ENCODE data around the gene TMC3. TPM values are rescaled to one million over a fixed set of nuclear protein-coding genes. Genes with fewer than 3 reads are reported as not detected.

Gene TMC3
- total RNA-seq, 1 donor from 2014 or later: not detected

- H3K4me1 Mint-ChIP-seq (ENCODE audit: low read depth): peaks cover 2% of the 10 kb centered on the region
- no peaks in the 10 kb centered on the region for H3K36me3 Mint-ChIP-seq (ENCODE audit: low read depth)
- H3K27ac Mint-ChIP-seq: no peak overlapping the region
- DNase-seq (ENCODE audit: low spot score): no peak
- no peak overlapping the region for H3K4me3 Mint-ChIP-seq (ENCODE audit: low read depth)
- peaks cover 17% of the 10 kb centered on the region for H3K27me3 Mint-ChIP-seq (ENCODE audit: low read depth)
- intact Hi-C loops (cut with micrococcal nuclease): no loop called here
- H3K9me3 Mint-ChIP-seq: no peaks in the 10 kb centered on the region
Observed at GRCh38 chr15:81379269-81379668, 5.3 kb upstream of the TMC3 start.

- Mint-ChIP-seq H3K27ac (no peak overlapping the region), H3K4me1 (ENCODE audit: low read depth) (peaks cover 2% of the 10 kb centered on the region), H3K36me3 (ENCODE audit: low read depth) (no peaks in the 10 kb centered on the region), H3K27me3 (ENCODE audit: low read depth) (peaks cover 17% of the 10 kb centered on the region), H3K4me3 (ENCODE audit: low read depth) (no peak overlapping the region), H3K9me3 (no peaks in the 10 kb centered on the region)
- intact Hi-C loops (cut with micrococcal nuclease): no loop called here
- no peak for DNase-seq (ENCODE audit: low spot score)
Observed at GRCh38 chr15:81378443-81378842, 4.4 kb upstream of the TMC3 start.

DNA sequence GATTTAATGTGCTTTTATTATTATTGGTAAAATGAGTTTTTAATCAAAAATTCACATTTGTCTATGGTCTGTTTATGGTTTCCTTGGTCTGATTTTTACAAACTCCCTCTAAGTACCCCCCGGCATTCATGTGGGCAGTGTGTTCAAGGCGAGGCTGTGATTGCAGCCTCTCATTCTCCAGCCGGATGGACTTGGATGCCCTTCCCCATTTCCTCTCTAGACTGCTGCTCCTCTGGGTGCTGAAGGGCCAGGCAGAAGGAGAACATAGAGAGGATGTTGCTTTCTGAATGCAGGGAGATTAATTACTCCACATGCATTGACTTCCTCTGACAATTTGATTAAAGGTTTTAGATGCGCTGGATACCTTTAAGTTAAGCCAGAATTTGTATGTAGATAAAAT, 3.9 kb upstream of the TMC3 start:
- H3K9me3 Mint-ChIP-seq: no peaks in the 10 kb centered on the region
- intact Hi-C loops (cut with micrococcal nuclease): no loop called here
- no peak for DNase-seq (ENCODE audit: low spot score)
- no peak overlapping the region for H3K27ac Mint-ChIP-seq
- peaks cover 17% of the 10 kb centered on the region for H3K27me3 Mint-ChIP-seq (ENCODE audit: low read depth)
- peaks cover 2% of the 10 kb centered on the region for H3K4me1 Mint-ChIP-seq (ENCODE audit: low read depth)
- H3K36me3 Mint-ChIP-seq (ENCODE audit: low read depth): no peaks in the 10 kb centered on the region
- no peak overlapping the region for H3K4me3 Mint-ChIP-seq (ENCODE audit: low read depth)

DNA sequence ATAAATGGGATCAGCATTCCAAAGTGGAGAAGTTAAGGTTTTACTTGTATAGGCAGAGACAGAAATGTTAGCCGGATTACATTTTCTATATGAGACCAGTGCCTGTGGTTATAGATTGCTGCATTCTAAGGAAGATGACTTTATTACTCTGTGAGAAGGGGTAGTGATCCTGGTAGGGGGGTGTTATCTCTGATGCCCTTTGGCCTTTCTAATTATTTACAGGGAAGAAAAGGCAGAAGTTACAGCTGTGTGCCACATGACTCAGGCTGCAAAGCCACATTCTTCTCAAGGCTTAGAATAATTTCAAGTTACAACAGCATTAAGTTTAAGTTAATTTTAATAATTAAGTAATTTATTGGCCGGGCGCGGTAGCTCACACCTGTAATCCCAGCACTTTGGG, 2.2 kb upstream of the TMC3 start:
- no peak overlapping the region for H3K4me3 Mint-ChIP-seq (ENCODE audit: low read depth)
- H3K9me3 Mint-ChIP-seq: no peaks in the 10 kb centered on the region
- no peaks in the 10 kb centered on the region for H3K36me3 Mint-ChIP-seq (ENCODE audit: low read depth)
- no peak overlapping the region for H3K27ac Mint-ChIP-seq
- intact Hi-C loops (cut with micrococcal nuclease): no loop called here
- peaks cover 2% of the 10 kb centered on the region for H3K4me1 Mint-ChIP-seq (ENCODE audit: low read depth)
- peaks cover 17% of the 10 kb centered on the region for H3K27me3 Mint-ChIP-seq (ENCODE audit: low read depth)
- no peak for DNase-seq (ENCODE audit: low spot score)

- intact Hi-C loops (cut with micrococcal nuclease): no loop called here
- Mint-ChIP-seq H3K27ac (no peak overlapping the region), H3K4me1 (ENCODE audit: low read depth) (peaks cover under 1% of the 10 kb centered on the region)
Observed at GRCh38 chr15:81375461-81375860, 1.4 kb upstream of the TMC3 start.

GRCh38 chr15:81373176-81373575, 837 bp downstream of the TMC3 start:
- no peaks in the 10 kb centered on the region for H3K36me3 Mint-ChIP-seq (ENCODE audit: low read depth)
- no peak overlapping the region for H3K27ac Mint-ChIP-seq
- no peaks in the 10 kb centered on the region for H3K4me1 Mint-ChIP-seq (ENCODE audit: low read depth)
- H3K9me3 Mint-ChIP-seq: no peaks in the 10 kb centered on the region
- no peak overlapping the region for H3K4me3 Mint-ChIP-seq (ENCODE audit: low read depth)
- intact Hi-C loops (cut with micrococcal nuclease): no loop called here
- H3K27me3 Mint-ChIP-seq (ENCODE audit: low read depth): peaks cover 6% of the 10 kb centered on the region
- DNase-seq (ENCODE audit: low spot score): no peak

More at GRCh38 chr15:81375461-81375860, 1.4 kb upstream of the TMC3 start:
- Mint-ChIP-seq H3K27me3 (ENCODE audit: low read depth) (peaks cover 14% of the 10 kb centered on the region), H3K36me3 (ENCODE audit: low read depth) (no peaks in the 10 kb centered on the region), H3K9me3 (no peaks in the 10 kb centered on the region), H3K4me3 (ENCODE audit: low read depth) (no peak overlapping the region)
- no peak for DNase-seq (ENCODE audit: low spot score)

- Mint-ChIP-seq H3K4me3 (ENCODE audit: low read depth) (no peak overlapping the region), H3K4me1 (ENCODE audit: low read depth) (no peaks in the 10 kb centered on the region), H3K9me3 (no peaks in the 10 kb centered on the region), H3K27ac (no peak overlapping the region), H3K27me3 (ENCODE audit: low read depth) (peaks cover 1% of the 10 kb centered on the region), H3K36me3 (ENCODE audit: low read depth) (no peaks in the 10 kb centered on the region)
- no peak for DNase-seq (ENCODE audit: low spot score)
- intact Hi-C loops (cut with micrococcal nuclease): no loop called here
Observed at GRCh38 chr15:81372575-81372974, 1.4 kb downstream of the TMC3 start.

DNA sequence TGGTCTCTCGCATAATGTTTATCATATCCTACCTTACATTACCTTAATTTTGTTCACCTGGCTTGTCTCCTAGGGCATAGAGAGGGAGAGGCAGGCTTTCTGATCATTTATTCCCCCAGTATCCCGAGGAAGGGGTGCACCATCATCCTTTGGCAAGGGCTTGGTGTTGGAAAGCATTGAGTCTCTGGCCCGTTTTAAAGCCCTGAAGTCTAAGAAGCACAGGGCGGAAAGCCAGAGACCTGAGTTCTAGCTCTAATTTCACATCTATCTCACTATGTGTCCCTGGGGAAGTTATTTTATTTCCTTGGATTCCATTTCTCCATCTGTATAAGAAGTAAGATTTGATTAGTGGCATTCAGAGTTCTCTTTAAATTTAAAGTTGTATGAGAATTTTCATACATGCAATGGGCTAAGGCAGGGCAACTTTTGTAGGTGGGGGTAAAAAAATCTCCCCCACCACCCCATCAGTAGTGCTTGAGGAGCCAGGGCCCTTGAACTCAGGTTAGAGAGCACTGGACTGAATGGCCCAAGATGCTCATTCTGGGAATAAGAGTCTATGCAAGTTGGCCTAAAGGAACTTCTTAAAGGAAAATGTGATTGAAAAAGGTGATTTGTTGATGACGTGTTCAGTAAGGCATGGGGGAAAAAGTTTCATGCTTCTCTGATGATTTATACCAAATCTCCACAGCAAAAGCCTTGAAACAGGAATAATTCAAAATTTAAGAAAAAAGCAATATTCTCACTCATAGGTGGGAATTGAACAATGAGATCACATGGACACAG, 10.1 kb downstream of the TMC3 start:
- H3K27ac Mint-ChIP-seq: no peak overlapping the region
- H3K9me3 Mint-ChIP-seq: no peaks in the 10 kb centered on the region
- H3K4me3 Mint-ChIP-seq (ENCODE audit: low read depth): no peak overlapping the region

GRCh38 chr15:81363276-81363675, 10.7 kb downstream of the TMC3 start:
- Mint-ChIP-seq H3K9me3 (no peaks in the 10 kb centered on the region), H3K4me1 (ENCODE audit: low read depth) (no peaks in the 10 kb centered on the region)

More for the DNA sequence above, 10.1 kb downstream of the TMC3 start:
- H3K4me1 Mint-ChIP-seq (ENCODE audit: low read depth): no peaks in the 10 kb centered on the region
- no peaks in the 10 kb centered on the region for H3K36me3 Mint-ChIP-seq (ENCODE audit: low read depth)
- no peak for DNase-seq (ENCODE audit: low spot score)
- peaks cover 7% of the 10 kb centered on the region for H3K27me3 Mint-ChIP-seq (ENCODE audit: low read depth)
- intact Hi-C loops (cut with micrococcal nuclease): no loop called here

GRCh38 chr15:81362790-81363189, 11.2 kb downstream of the TMC3 start:
- Mint-ChIP-seq H3K4me1 (ENCODE audit: low read depth) (no peaks in the 10 kb centered on the region), H3K27ac (no peak overlapping the region), H3K27me3 (ENCODE audit: low read depth) (peaks cover 7% of the 10 kb centered on the region), H3K4me3 (ENCODE audit: low read depth) (no peak overlapping the region), H3K36me3 (ENCODE audit: low read depth) (no peaks in the 10 kb centered on the region), H3K9me3 (no peaks in the 10 kb centered on the region)
- intact Hi-C loops (cut with micrococcal nuclease): no loop called here
- no peak for DNase-seq (ENCODE audit: low spot score)

More at GRCh38 chr15:81363276-81363675, 10.7 kb downstream of the TMC3 start:
- H3K27me3 Mint-ChIP-seq (ENCODE audit: low read depth): peaks cover 7% of the 10 kb centered on the region
- H3K27ac Mint-ChIP-seq: no peak overlapping the region
- intact Hi-C loops (cut with micrococcal nuclease): no loop called here
- H3K4me3 Mint-ChIP-seq (ENCODE audit: low read depth): no peak overlapping the region
- H3K36me3 Mint-ChIP-seq (ENCODE audit: low read depth): no peaks in the 10 kb centered on the region
- no peak for DNase-seq (ENCODE audit: low spot score)

DNA sequence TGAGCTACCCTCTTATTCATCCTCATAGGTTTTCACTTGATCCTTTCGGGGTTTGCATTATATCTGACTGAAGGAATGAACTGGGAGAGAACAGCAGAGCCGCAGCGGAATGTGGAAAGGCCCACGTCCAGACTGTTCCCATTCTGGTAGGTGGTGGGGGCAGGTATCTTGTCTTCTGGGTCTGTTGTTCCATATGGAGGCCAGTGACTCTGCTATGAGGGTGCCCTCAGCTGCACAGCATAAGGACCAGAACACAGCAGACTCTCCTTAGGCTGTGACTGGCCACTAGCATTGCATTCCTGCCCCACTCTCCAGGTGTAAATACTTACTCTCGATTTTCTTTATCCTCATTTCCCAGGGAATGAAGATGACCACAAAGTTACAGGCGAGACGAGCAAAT, 12.1 kb downstream of the TMC3 start:
- Mint-ChIP-seq H3K27ac (no peak overlapping the region), H3K4me1 (ENCODE audit: low read depth) (no peaks in the 10 kb centered on the region), H3K36me3 (ENCODE audit: low read depth) (no peaks in the 10 kb centered on the region), H3K4me3 (ENCODE audit: low read depth) (no peak overlapping the region), H3K9me3 (no peaks in the 10 kb centered on the region), H3K27me3 (ENCODE audit: low read depth) (peaks cover 7% of the 10 kb centered on the region)
- DNase-seq (ENCODE audit: low spot score): no peak
- intact Hi-C loops (cut with micrococcal nuclease): no loop called here

DNA sequence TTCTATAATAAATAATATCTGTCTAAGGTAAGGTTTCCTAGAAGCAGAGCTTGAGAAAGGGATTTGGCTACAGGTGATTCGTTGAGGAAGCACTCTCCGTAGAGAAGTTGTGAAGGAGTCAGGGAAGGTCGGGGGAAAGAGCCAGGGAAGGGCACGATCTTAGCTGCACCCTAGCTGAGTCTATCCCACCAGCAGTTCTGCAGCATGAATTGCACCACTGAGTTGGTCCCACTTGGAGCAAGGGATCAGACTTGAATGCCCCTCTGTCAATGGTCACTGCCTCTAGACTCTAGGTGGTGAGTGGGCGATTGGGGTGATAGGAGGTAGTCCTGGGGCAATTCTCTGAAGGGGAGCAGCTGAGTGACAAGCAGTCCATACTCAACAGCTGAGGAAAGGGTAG, 13.5 kb downstream of the TMC3 start:
- intact Hi-C loops (cut with micrococcal nuclease): no loop called here
- H3K9me3 Mint-ChIP-seq: no peaks in the 10 kb centered on the region
- H3K27me3 Mint-ChIP-seq (ENCODE audit: low read depth): peaks cover 4% of the 10 kb centered on the region
- H3K4me3 Mint-ChIP-seq (ENCODE audit: low read depth): no peak overlapping the region
- H3K27ac Mint-ChIP-seq: no peak overlapping the region
- no peaks in the 10 kb centered on the region for H3K4me1 Mint-ChIP-seq (ENCODE audit: low read depth)
- H3K36me3 Mint-ChIP-seq (ENCODE audit: low read depth): no peaks in the 10 kb centered on the region
- no peak for DNase-seq (ENCODE audit: low spot score)

DNA sequence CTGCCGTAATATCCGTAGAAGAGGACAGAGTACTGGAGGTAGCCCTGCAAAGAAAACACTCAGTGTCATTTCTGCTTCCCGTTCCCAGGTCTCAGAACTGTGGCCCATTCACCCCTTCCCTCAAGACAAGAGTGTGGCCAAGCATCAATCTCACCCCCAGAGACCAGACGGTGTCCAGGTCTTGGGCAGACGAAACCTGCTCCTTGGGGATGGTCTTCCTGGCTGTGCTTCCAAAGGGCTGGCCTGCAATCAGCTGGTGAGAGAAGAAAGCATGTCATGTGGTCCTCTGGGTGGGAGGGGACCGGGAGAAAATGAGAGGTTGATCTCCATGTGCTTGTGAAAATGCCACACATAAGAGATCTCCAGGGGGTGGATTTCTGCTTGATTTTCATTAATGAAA, 15.8 kb downstream of the TMC3 start:
- peaks cover 8% of the 10 kb centered on the region for H3K27me3 Mint-ChIP-seq (ENCODE audit: low read depth)
- H3K4me1 Mint-ChIP-seq (ENCODE audit: low read depth): no peaks in the 10 kb centered on the region
- DNase-seq (ENCODE audit: low spot score): no peak
- H3K4me3 Mint-ChIP-seq (ENCODE audit: low read depth): no peak overlapping the region
- no peaks in the 10 kb centered on the region for H3K36me3 Mint-ChIP-seq (ENCODE audit: low read depth)
- H3K27ac Mint-ChIP-seq: no peak overlapping the region
- no peaks in the 10 kb centered on the region for H3K9me3 Mint-ChIP-seq
- intact Hi-C loops (cut with micrococcal nuclease): no loop called here

All from activated T-helper 2 cell treated with anti-CD3 and anti-CD28 coated beads, Interferon-gamma antibody, Interleukin-2, Interleukin-4, amounts not matched to agents 10 μg/mL and 5 μg/mL and 100 μg/mL, durations not matched to agents 14 hours and 24 hours and 36 hours (primary cell).